Measurements from ENCODE around the gene PCSK7.

DNA sequence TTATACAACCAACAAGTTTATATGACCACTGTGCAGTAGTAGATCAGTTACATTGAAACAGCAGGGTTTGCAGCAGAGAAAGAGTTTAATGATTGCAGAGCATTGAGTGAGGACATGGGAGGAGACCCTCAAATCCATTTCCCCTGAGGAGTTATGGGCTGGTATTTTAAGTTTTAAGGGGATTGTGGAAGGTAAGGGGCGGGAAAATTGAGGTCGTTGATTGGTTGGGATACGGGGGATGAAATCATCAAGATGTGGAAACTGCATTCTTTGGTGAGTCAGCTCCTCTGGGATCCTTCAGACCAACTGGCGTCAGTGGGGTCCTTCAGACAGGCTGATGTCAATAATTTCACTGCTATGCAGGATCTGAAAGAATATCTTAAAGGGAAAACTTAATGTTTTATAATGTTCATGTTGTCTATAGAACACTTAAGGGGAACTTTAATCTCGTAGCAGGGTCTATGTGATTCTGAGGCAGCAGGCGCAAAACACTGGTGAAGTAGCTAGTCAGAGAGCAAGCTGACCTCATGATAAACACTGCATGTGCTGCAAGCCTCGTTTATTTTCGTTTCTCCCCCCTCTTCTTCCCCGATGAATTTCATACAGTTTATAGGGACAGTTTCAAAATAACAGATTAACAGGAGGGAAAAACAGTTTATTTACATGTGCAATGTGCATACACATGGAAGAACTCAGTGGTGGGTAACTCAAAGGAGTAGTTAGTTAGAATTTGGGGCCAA, 41.8 kb upstream of the PCSK7 start:
- no peak for TF ChIP-seq CTCF (conservative IDR thresholded peaks at IDR 0.05; ENCODE audit: low read length)
- TF ChIP-seq EZH2phosphoT487 (IDR thresholded peaks at IDR 0.05; ENCODE audit: borderline replicate concordance) = no peak

Measured in Loucy (cell line).